Gastrocnemius medialis (tissue), 4 donors: Measurements from ENCODE around the gene SAP30BP. TPM values are rescaled to one million over a fixed set of nuclear protein-coding genes. Genes with fewer than 3 reads are reported as not detected.

Experiments
- ATAC-seq, 2 donors: fragments of 150-250 bp; one replicate each; pipeline ENCODE4 v1.9.1; 2016
- DNase-seq, 2 donors: peaks; one replicate each; pipeline ENCODE4 v3.0.0-alpha.2; 2019
- H3K27ac ChIP-seq, 4 donors: fragments of 200-600 bp; sonication (generic); 1 replicate in 1 of 4; 2 replicates in 3 of 4; pipeline ENCODE4 v1.5.1; 2016 to 2018; ENCODE audit warnings: mild to moderate bottlenecking in 2 of 4, moderate library complexity in 1 of 4
- H3K27me3 ChIP-seq, 3 donors: fragments of 200-600 bp; sonication (generic) in 2 of 3; 1 replicate in 1 of 3; 2 replicates in 2 of 3; pipeline versions ENCODE4 v1.5.1 to v1.6.0; 2016 to 2019; ENCODE audit warnings: mild to moderate bottlenecking in 1 of 3, moderate library complexity in 1 of 3
- H3K36me3 ChIP-seq, 2 donors: fragments of 200-600 bp; sonication (generic) in 1 of 2; one replicate each; pipeline ENCODE4 v1.5.1; 2017 to 2018
- H3K4me1 ChIP-seq, 2 donors: fragments of 200-600 bp; sonication (generic) in 1 of 2; one replicate each; pipeline ENCODE4 v1.5.1; 2016 to 2017; ENCODE audit warnings: mild to moderate bottlenecking in 2 of 2
- H3K4me3 ChIP-seq, 4 donors: fragments of 200-600 bp; sonication (generic) in 3 of 4; 1 replicate in 1 of 4; 2 replicates in 3 of 4; pipeline ENCODE4 v1.5.1; 2016 to 2019; ENCODE audit warnings: mild to moderate bottlenecking in 2 of 4
- H3K9me3 ChIP-seq, 3 donors: fragments of 200-600 bp; sonication (generic) in 2 of 3; 1 replicate in 1 of 3; 2 replicates in 2 of 3; pipeline ENCODE4 v1.5.1; 2016 to 2019
- CTCF ChIP-seq, 5 experiments: fragments of 450-650 bp in 3 of 5; fragments of 200-600 bp in 2 of 5; sonication (generic) in 2 of 5; IDR thresholded peaks in 4 of 5; conservative IDR thresholded peaks in 1 of 5; 1 replicate in 4 of 5; 2 replicates in 1 of 5; pipeline ENCODE4 v1.5.1; 2016 to 2019; ENCODE audit warnings: antibody characterized with exemption in 5 of 5, mild to moderate bottlenecking in 3 of 5, moderate library complexity in 3 of 5
- POLR2A ChIP-seq, 2 donors: fragments of 450-650 bp; IDR thresholded peaks; one replicate each; pipeline ENCODE4 v1.6.1; 2017; ENCODE audit warnings: antibody characterized with exemption in 2 of 2, mild to moderate bottlenecking in 2 of 2, moderate library complexity in 2 of 2
- in situ Hi-C, 4 donors: fragments of 200-750 bp; cut with MboI; loops; one replicate each; pipeline versions ENCODE4 v1.15.0 to v1.8.0; 2017; ENCODE audit warnings: low sequenced_read_pairs in 4 of 4
- intact Hi-C: fragments of 100-400 bp; cut with DNase I; formaldehyde crosslinking; loops from one replicate; pipeline ENCODE4 v1.15.1; 2023; ENCODE audit warnings: low total_unique reads
- total RNA-seq, 4 donors: library from RNA; depleted of rRNA; stranded (reverse); fragments of >200 nt; gene quantifications; one replicate each; pipeline versions ENCODE4 v1.1.0 to v1.2.3, GENCODE V29; 2016

Gene SAP30BP
- total RNA-seq, 4 donors from 2014 or later = 42.0 to 64.0 (median 50.1) TPM

- Histone ChIP-seq H3K27me3 (no peaks in the 10 kb centered on the region), H3K9me3 (no peaks in the 10 kb centered on the region), H3K4me3 (no peak overlapping the region), H3K36me3 (peaks cover 0 to 15% of the 10 kb centered on the region in 2 donors), H3K27ac (no peak overlapping the region), H3K4me1 (peaks cover 0 to 9% of the 10 kb centered on the region in 2 donors)
- DNase-seq (no peak), ATAC-seq (no peak)
- in situ Hi-C loops (no loop called here), intact Hi-C loops (no loop called here)
- no peak for TF ChIP-seq CTCF (IDR thresholded peaks at IDR 0.05 in 4 of 5, conservative IDR thresholded peaks at IDR 0.05 in 1 of 5)
- no peak for TF ChIP-seq POLR2A (IDR thresholded peaks at IDR 0.05)
Measured at GRCh38 chr17:75622076-75622475, 45.1 kb upstream of the SAP30BP start.

GRCh38 chr17:75622771-75623273 lies 44.3 kb upstream of the SAP30BP start:
- DNase-seq (no peak), ATAC-seq (no peak)
- Histone ChIP-seq H3K27ac (no peak overlapping the region), H3K4me3 (no peak overlapping the region), H3K27me3 (no peaks in the 10 kb centered on the region), H3K4me1 (peaks cover 0 to 9% of the 10 kb centered on the region in 2 donors), H3K9me3 (no peaks in the 10 kb centered on the region), H3K36me3 (peaks cover 0 to 20% of the 10 kb centered on the region in 2 donors)
- in situ Hi-C loops (no loop called here), intact Hi-C loops (no loop called here)
- TF ChIP-seq CTCF (IDR thresholded peaks at IDR 0.05 in 4 of 5, conservative IDR thresholded peaks at IDR 0.05 in 1 of 5) (no peak), POLR2A (IDR thresholded peaks at IDR 0.05) (no peak)

- H3K4me3 ChIP-seq = no peak overlapping the region
- no peak overlapping the region for H3K27ac ChIP-seq
- DNase-seq (no peak), ATAC-seq (no peak)
- H3K9me3 ChIP-seq = no peaks in the 10 kb centered on the region
- TF ChIP-seq POLR2A (IDR thresholded peaks at IDR 0.05) = no peak
- TF ChIP-seq CTCF (IDR thresholded peaks at IDR 0.05 in 4 of 5, conservative IDR thresholded peaks at IDR 0.05 in 1 of 5) = no peak
- in situ Hi-C loops (no loop called here), intact Hi-C loops (no loop called here)
- H3K4me1 ChIP-seq = peaks cover 0 to 9% of the 10 kb centered on the region in 2 donors
- no peaks in the 10 kb centered on the region for H3K27me3 ChIP-seq
- H3K36me3 ChIP-seq = peaks cover 0 to 20% of the 10 kb centered on the region in 2 donors
Measured at GRCh38 chr17:75623386-75623785, 43.8 kb upstream of the SAP30BP start.

- DNase-seq (no peak), ATAC-seq (no peak)
- no peak for TF ChIP-seq CTCF (IDR thresholded peaks at IDR 0.05 in 4 of 5, conservative IDR thresholded peaks at IDR 0.05 in 1 of 5)
- TF ChIP-seq POLR2A (IDR thresholded peaks at IDR 0.05) = no peak
- no peaks in the 10 kb centered on the region for H3K27me3 ChIP-seq
- H3K4me3 ChIP-seq = no peak overlapping the region
- intact Hi-C loops (no loop called here), in situ Hi-C loops (no loop called here)
- H3K36me3 ChIP-seq = peaks cover 0 to 20% of the 10 kb centered on the region in 2 donors
- H3K4me1 ChIP-seq = peaks cover 0 to 9% of the 10 kb centered on the region in 2 donors
- no peak overlapping the region for H3K27ac ChIP-seq
- H3K9me3 ChIP-seq = no peaks in the 10 kb centered on the region
Measured at GRCh38 chr17:75624021-75624420, 43.1 kb upstream of the SAP30BP start.
